Measurements from ENCODE around the gene ME1. TPM values are rescaled to one million over a fixed set of nuclear protein-coding genes. Genes with fewer than 3 reads are reported as not detected.

ME1 gene
- total and polyA plus RNA-seq, 2 experiments from 2014 or later = 19.0 to 19.7 TPM

DNA sequence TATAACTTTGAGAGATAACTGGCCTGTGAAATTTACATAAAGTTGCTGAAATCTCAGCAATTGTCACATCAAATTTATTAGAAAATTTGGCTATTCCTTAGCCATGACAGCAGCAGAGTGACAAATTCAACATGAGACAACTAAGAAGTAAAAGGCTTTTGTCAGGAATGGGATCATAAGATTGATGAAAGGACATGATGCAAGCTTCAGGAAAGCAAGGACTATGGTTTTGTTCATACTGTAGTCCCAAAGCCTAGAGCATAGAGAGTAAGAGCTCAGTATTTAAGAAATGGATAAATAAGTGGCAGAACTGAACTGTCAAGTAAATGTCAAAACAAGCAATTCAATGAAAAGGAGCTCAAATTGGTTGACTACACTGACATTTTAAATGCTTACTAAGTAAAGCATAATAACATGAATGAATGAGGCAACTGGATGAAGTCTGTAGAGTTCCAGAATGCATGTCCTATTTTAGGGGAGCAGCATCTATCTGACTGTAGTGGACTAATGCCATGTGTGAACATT is 250.4 kb downstream of the ME1 start:
- Histone ChIP-seq H4K20me1 (ENCODE audit: insufficient read depth, poor library complexity, severe bottlenecking) (no peaks in the 10 kb centered on the region), H3K9me2 (replicated peaks; ENCODE audit: insufficient read depth) (no peaks in the 10 kb centered on the region), H3K4me3 (no peak overlapping the region), H2AFZ (no peak overlapping the region), H3K9me3 (ENCODE audit: low read depth) (no peaks in the 10 kb centered on the region), H3K27ac (no peak overlapping the region), H3K4me2 (no peak overlapping the region), H3K4me1 (ENCODE audit: insufficient read depth) (no peaks in the 10 kb centered on the region), H3K27me3 (no peaks in the 10 kb centered on the region), H3K79me2 (peaks cover 20% of the 10 kb centered on the region), H3K36me3 (replicated peaks; ENCODE audit: insufficient read depth, low read depth) (no peaks in the 10 kb centered on the region)
- TF ChIP-seq, protein P1, sequence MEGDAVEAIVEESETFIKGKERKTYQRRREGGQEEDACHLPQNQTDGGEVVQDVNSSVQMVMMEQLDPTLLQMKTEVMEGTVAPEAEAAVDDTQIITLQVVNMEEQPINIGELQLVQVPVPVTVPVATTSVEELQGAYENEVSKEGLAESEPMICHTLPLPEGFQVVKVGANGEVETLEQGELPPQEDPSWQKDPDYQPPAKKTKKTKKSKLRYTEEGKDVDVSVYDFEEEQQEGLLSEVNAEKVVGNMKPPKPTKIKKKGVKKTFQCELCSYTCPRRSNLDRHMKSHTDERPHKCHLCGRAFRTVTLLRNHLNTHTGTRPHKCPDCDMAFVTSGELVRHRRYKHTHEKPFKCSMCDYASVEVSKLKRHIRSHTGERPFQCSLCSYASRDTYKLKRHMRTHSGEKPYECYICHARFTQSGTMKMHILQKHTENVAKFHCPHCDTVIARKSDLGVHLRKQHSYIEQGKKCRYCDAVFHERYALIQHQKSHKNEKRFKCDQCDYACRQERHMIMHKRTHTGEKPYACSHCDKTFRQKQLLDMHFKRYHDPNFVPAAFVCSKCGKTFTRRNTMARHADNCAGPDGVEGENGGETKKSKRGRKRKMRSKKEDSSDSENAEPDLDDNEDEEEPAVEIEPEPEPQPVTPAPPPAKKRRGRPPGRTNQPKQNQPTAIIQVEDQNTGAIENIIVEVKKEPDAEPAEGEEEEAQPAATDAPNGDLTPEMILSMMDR (IDR thresholded peaks at IDR 0.05; ENCODE audit: poor library complexity) = no peak
- TF ChIP-seq EZH2phosphoT487 (IDR thresholded peaks at IDR 0.05; ENCODE audit: low read depth, severe bottlenecking, unreplicated experiment) (no peak), EZH2 (IDR thresholded peaks at IDR 0.05; ENCODE audit: borderline replicate concordance) (no peak)
- no peak for DNase-seq (ENCODE audit: low spot score)

DNA sequence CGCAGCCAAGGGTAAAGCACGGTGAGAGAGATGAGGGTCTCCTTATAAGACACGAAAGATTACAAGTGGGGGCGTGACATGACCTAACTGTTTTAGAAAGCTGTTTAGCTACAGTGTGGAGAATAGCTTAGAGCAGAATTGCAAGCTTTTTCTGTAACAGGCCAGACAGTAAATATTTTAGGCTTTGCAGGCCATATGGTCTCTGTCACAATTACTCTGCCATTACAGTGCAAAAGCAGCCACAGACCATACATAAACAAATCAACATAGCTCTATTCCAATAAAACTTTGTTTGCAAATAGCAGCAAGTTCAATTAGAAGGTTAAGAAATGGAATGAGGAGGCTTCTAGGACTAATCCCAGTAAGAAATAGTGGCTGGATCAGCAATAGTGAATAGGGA is 254.6 kb downstream of the ME1 start:
- no peak for TF ChIP-seq EZH2phosphoT487 (IDR thresholded peaks at IDR 0.05; ENCODE audit: low read depth, severe bottlenecking, unreplicated experiment)
- no peak for TF ChIP-seq EZH2 (IDR thresholded peaks at IDR 0.05; ENCODE audit: borderline replicate concordance)
- TF ChIP-seq, protein P1 (IDR thresholded peaks at IDR 0.05; ENCODE audit: poor library complexity) = no peak
- Histone ChIP-seq H3K27ac (no peak overlapping the region), H3K36me3 (replicated peaks; ENCODE audit: insufficient read depth, low read depth) (peaks cover 9% of the 10 kb centered on the region)

DNA sequence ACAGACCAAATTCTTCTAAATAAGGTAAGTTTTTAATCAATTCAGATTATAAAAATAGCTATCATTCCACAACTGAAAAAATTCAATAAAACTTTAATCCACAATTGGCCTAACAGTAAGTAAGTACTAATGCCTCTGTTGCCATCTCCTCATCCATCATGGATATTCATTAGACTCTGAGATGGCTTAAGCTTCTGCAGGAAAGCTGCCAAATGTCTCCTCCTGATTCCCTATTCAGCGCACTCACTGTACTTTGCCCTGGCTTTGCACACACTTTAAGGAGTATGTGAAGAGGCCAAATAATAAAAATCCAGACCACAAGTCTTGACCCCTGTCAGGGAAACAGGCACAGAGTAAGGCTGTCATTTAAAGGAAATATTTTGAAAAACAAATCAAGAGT is 261.3 kb downstream of the ME1 start:
- no peak overlapping the region for H3K27ac ChIP-seq
- no peaks in the 10 kb centered on the region for H3K9me2 ChIP-seq (replicated peaks; ENCODE audit: insufficient read depth)
- no peaks in the 10 kb centered on the region for H4K20me1 ChIP-seq (ENCODE audit: insufficient read depth, poor library complexity, severe bottlenecking)

More for the DNA sequence above, 254.6 kb downstream of the ME1 start:
- H3K79me2 ChIP-seq = peaks cover 16% of the 10 kb centered on the region
- DNase-seq (ENCODE audit: low spot score) = no peak
- H3K27me3 ChIP-seq = no peaks in the 10 kb centered on the region
- H3K9me3 ChIP-seq (ENCODE audit: low read depth) = no peaks in the 10 kb centered on the region
- no peak overlapping the region for H3K4me3 ChIP-seq
- no peak overlapping the region for H2AFZ ChIP-seq
- H3K4me2 ChIP-seq = no peak overlapping the region
- no peaks in the 10 kb centered on the region for H4K20me1 ChIP-seq (ENCODE audit: insufficient read depth, poor library complexity, severe bottlenecking)
- H3K4me1 ChIP-seq (ENCODE audit: insufficient read depth) = no peaks in the 10 kb centered on the region
- H3K9me2 ChIP-seq (replicated peaks; ENCODE audit: insufficient read depth) = no peaks in the 10 kb centered on the region
- 63% methylated on average over 4 of the region's 4 CpGs for WGBS (ENCODE audit: low lambda C conversion rate, missing lambda C conversion rate)

More for the DNA sequence above, 261.3 kb downstream of the ME1 start:
- no peaks in the 10 kb centered on the region for H3K9me3 ChIP-seq (ENCODE audit: low read depth)
- H3K4me3 ChIP-seq = no peak overlapping the region
- no peak for DNase-seq (ENCODE audit: low spot score)
- H3K79me2 ChIP-seq = peaks cover 2% of the 10 kb centered on the region
- H3K4me1 ChIP-seq (ENCODE audit: insufficient read depth) = no peaks in the 10 kb centered on the region
- H3K4me2 ChIP-seq = no peak overlapping the region
- whole genome bisulfite sequencing (ENCODE audit: low lambda C conversion rate, missing lambda C conversion rate) = 71% methylated on average over 1 of the region's 1 CpG
- TF ChIP-seq, protein P1 (IDR thresholded peaks at IDR 0.05; ENCODE audit: poor library complexity) = no peak
- TF ChIP-seq EZH2 (IDR thresholded peaks at IDR 0.05; ENCODE audit: borderline replicate concordance) (no peak), EZH2phosphoT487 (IDR thresholded peaks at IDR 0.05; ENCODE audit: low read depth, severe bottlenecking, unreplicated experiment) (no peak)
- no peaks in the 10 kb centered on the region for H3K27me3 ChIP-seq
- H3K36me3 ChIP-seq (replicated peaks; ENCODE audit: insufficient read depth, low read depth) = peaks cover 14% of the 10 kb centered on the region
- H2AFZ ChIP-seq = no peak overlapping the region
